ENCODE measurements around the gene AEBP2.
A peak's percentile ranks its signal among the peaks of the same experiment; 100 is the strongest.
"Not testable (repeated sequence)": the region's sequence is repeated elsewhere in the genome, so short reads cannot be mapped to it uniquely, and the experiment has no call there.

AEBP2 gene

GRCh38 chr12:19518209-19518608, 78.9 kb downstream of the AEBP2 start:
- DNase-seq, result no peak

DNA sequence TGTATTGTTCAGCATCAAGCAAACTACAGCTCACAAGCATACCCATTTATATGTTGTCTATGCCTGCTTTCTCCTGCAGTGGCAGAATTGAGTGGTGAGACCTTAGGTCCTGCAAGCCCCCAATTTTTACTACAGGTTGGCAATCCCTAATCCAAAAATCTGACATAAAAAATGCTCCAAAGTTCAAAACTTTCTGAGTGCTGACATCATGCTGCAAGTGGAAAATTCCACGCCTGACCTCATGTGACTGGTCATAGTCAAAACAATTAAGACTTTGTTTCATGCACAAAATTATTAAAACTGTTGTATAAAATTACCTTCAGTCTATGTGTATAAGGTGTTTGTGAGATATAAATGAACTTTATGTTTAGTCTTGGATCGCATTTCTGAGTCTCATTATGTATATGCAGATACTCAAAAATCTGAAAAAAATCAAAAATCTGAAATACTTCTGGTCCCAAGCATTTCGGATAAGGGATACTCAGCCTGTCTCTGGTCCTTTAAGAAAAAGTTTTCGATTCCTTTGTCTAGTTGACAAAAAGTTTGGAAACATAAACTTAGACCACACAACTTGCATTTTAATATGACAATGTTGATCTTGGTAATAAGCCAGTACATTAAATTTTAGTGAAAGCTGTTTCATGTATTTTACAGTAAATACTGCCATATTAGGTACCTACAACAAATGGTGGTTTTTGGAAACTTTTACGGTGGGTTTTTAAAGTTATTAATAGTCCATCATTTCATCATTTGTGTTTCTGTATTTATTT, 81.5 kb downstream of the AEBP2 start:
- DNase-seq, result no peak

DNA sequence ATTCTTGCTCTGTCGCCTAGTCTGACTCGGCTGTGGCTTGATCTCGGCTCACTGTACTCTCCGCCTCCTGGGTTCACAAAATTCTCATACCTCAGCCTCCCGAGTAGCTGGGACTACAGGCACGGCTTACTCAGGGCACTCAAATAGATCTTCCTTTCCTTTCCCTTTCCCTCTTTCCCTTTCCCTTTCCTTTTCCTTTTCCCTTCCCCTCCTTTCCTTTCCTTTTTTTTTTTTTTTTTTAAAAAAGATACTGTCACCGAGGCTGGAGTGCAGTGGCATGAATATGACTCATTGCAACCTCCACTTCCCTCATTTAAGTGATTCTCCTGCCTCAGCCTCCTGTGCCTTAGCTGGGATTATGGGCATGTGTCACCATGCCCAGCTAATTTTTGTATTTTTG, 86.0 kb downstream of the AEBP2 start:
- no peak for DNase-seq

DNA sequence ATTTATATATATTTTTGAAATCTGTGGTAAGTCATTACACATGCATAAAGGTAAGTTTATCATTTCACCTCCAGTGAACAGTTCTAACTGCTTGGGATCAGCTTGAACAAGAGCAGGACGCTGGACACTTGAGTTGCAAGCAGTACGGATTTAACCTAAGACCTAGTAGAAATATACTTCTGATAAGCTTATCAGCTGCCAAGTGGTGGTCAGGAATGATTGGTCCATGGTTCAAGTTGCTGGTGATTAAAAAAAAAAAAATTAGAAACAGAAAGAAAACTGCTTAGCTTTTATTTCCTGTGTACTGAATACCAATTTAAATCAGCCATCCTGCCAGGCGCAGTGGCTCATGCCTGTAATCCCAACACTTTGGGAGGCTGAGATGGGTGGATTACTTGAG, 88.6 kb downstream of the AEBP2 start:
- no peak for DNase-seq

- DNase-seq, result no peak
Measured at GRCh38 chr12:19528750-19529149, 89.5 kb downstream of the AEBP2 start.

GRCh38 chr12:19529951-19530636, 90.8 kb downstream of the AEBP2 start:
- no peak for DNase-seq

DNA sequence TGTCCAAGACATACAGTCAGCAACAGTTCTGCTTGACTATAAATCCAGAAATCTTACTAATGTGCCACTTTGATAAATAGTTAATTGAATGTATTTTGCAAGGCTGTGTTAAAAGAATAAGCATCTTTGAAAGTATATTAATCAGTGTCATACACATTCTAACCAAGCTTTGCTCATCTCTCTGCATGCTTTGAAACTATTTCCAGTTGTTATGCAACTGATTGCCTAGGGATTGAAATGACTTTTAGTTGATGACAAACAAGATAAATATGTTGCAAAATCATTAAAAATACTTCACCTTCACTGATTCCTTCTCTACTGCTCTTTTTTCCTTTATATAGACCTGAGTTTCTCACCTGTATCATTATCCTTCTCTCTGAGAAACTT, 91.3 kb downstream of the AEBP2 start:
- no peak for DNase-seq

- no peak for DNase-seq
Measured at GRCh38 chr12:19533567-19533966, 94.3 kb downstream of the AEBP2 start.

DNA sequence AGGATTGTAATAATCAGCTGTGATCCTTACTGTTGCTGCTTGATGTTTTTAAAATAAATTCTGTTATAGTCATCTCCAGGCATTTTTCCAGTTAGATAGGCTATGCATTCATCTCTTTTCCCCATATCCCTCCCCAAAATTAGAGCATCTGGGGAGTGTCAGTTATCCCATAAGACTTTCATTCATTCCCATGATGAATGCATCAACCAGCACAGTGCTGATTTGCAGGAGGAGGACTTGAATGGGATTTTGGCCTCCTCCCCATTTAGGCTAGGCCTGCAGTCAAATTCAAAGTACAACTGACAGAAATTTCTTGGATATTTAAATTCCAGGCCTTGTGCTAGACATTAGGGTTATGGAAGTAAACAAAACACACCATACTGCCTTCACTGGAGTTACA, 99.8 kb downstream of the AEBP2 start:
- DNase-seq, result no peak

DNA sequence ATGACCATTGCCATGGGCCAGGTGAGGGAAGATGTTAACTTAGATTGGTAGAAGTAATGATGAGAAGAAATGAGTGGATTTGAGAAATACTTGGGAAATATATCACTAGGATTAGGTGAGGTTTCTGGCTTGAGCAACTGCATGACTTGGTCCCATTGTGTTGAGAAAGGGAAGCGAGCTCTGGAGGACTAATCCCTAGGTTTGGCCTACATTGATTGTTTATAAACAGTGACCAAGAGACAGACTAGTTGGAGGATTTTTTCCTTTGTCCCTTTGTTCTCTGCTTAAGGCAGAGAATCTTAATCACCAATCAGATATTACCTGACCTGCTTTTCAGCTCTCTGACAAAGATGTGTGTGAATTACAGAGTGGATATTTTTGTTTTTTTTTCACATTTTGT, 100.5 kb downstream of the AEBP2 start:
- no peak for DNase-seq

GRCh38 chr12:19542606-19543005, 103.3 kb downstream of the AEBP2 start:
- DNase-seq, result no peak

DNA sequence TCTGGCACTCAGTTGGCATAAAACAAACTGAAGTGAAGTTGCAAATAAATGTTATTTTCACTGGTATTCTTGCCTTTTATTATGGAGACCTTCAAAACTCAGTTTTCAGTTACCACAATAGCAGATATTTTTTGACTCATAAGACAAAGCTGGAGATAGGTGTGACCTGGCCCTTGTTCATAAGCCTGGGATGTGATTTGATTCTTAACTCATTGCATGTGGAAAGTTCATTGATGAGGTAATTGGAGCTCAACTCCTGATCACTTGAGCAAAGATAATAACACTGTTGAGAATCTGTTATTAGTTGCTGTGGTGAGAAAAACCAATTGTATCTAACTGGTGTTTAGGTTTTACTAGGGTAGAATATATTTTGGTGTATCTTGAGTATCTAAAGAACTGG, 105.1 kb downstream of the AEBP2 start:
- no peak for DNase-seq

DNA sequence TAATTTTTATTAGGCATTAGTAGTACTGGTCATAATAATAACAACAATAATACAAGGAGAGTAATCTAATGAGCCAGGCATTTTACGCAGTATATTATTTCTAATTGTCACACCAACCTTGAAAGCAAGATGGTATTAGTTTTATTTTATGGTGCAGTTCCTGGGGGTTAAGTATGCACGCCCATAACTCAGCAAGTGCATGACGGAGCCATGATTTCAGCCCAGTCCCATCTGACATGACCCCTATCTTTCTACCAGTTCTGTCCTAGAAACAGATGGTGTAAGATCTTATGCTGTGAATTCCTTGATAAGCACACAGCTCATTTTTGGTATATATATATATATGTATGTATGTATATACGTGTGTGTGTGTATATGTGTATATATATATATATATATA, 106.0 kb downstream of the AEBP2 start:
- DNase-seq, result no peak

DNA sequence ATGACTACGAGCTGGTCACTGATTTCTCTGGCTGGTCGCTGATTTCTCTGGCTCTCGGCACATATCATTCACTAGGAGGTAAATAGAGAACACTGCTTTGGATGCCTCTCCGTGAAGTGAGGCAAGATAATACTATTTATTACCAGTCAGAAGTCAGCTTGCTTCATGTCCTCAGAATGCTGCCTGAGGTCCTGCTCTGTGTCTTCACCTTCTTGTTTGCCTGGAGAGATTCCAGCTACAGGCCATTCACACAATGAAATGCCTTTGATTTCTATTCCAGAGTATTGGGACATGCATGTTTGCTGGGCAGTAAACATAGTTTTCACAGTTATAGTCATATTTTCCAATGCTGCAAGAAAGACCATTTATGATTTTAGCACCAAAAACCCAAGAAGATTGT, 106.7 kb downstream of the AEBP2 start:
- no peak for DNase-seq

- no peak for DNase-seq
Measured at GRCh38 chr12:19546611-19547162, 107.4 kb downstream of the AEBP2 start.

GRCh38 chr12:19547271-19547671, 108.0 kb downstream of the AEBP2 start:
- no peak for DNase-seq

GRCh38 chr12:19548834-19549233, 109.5 kb downstream of the AEBP2 start:
- no peak for DNase-seq

- no peak for DNase-seq
Measured at GRCh38 chr12:19550626-19551025, 111.3 kb downstream of the AEBP2 start.

DNA sequence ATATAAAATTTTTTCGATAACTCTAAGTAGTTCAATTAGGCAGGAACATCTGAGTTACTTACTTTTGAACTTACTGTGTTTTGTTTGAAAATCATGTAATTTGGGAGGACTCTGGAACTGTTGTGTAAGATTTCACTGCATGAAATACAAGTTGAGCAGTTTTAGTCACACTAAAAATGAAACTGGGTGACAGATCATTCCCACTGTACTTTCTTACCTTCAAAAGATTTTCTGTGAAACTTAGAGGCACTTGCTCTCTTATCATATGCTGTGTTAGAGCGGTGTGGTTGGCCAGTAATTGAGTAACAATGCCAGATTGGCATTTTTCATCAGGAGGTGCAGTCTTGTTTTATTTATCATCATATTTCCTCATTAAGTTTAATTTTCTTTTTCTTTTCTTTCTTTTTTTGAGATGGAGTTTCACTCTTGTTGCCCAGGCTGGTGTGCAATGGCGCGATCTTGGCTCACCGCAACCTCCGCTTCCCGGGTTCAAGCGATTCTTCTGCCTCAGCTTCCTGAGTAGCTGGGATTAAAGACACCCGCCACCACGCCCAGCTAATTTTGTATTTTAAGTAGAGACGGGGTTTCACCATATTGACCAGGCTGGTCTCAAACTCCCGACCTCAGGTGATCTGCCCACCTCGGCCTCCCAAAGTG, 113.3 kb downstream of the AEBP2 start:
- DNase-seq, result not testable (repeated sequence)

DNA sequence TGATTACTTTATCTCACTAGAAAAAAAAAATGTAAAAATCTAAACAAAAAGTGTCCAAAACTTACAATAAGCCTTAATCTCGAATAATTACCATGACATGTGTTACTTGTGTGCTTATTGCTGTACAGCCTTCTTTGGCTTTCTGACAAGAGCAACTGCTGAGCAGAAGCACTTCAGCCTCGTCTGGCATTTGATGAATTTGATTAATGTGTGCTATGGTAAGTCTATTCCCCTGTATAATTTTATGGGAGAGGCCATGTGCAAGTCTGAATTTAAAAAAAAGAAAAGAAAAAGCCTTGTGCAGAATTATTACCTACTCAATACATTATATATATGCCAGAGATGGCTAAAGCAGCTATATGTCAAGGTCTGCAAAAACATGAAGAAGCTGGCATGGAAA, 113.9 kb downstream of the AEBP2 start:
- peak in 1 of 2 experiments; percentile 20 for DNase-seq

GRCh38 chr12:19561411-19561961, 122.2 kb downstream of the AEBP2 start:
- no peak for DNase-seq
